Dedifferentiated amniotic fluid mesenchymal stem cell (primary cell): Measurements from ENCODE around the gene KIF1B.
A peak's percentile ranks its signal among the peaks of the same experiment; 100 is the strongest.
"Not testable (repeated sequence)": the region's sequence is repeated elsewhere in the genome, so short reads cannot be mapped to it uniquely, and the experiment has no call there.

Experiments used
- DNase-seq: peaks from one replicate; pipeline ENCODE4 v3.0.0-alpha.2; 2016; ENCODE audit errors: extremely low spot score

The KIF1B gene

DNA sequence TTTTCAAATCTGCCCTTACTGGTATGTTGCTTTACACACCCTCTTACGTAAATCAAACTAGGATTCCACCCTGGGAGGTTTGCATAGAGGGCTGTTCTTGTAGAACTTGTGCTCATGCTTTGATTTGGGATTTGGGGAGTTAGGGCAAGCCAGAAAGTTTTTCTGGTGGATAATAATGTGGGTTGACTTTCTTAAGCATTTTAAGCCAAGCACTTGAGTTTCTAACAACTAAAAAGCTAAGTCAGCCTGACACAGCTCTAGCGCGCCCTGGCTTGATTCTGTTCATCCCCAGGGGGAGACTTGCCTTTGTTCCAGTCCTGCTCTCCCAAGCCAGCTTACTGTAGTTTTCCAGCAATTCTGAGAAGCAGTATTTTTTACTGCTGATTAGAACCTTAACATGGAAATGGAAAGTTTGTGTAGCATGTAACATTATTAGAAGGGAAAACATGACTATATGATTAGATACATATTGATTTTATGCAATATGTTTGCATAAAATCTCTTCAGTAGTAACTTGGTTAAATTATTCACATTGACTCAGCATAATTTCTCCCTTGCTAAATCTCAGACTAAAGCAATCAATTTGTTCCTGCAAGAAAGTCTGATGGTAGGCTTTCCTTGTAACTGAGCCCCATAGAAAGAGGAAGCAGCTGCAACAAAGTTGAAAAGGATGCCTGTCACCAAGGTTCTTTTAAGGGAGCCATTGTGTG lies 177.5 kb downstream of the KIF1B start:
- DNase-seq: peak; percentile 45

DNA sequence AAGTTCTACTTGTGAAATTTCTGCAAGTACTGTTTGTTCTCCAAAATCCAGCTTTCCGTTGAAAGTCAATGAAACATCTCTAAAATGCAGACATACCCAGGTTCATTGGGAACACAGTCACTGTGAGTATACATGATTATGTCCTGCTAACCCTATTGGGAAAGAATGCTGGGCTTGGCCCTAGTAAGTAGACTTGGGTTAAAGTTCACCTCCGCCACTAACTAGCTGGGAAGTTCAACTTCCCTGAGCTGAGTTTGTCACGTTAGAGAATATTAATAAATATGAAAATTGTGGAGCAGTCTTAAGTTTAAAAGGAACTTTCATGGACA lies 178.0 kb downstream of the KIF1B start:
- no peak for DNase-seq

DNA sequence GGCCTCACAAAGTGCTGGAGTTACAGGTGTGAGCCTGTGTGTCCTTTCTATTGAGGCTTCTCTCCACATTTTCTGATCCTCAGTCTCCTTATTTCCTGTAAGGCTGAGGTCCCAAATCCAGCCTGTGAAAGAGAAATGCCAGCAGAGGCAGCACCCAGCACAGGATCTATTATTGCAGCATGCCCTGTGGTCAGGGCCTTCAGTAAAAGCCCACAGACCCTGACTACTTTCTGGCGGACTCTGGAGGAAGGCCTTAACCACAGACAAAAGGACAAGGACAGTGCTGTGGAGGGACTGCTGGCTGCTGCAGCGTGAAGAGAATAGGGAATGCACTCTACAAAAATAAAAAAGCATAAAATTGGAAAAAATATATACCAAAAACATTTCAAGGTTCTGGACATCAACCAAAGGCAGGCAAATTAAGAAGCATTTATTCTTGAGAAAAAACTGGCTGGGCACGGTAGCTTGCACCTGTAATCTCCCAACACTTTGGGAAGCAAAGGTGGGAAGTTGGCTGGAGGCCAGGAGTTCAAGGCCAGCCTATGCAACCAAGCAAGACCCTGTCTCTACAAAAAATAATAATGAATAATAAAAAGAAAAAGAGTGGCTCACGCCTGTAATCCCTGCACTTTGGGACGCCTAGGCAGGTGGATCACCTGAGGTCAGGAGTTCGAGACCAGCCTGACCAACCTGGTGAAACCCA lies 179.1 kb downstream of the KIF1B start:
- no peak for DNase-seq

DNA sequence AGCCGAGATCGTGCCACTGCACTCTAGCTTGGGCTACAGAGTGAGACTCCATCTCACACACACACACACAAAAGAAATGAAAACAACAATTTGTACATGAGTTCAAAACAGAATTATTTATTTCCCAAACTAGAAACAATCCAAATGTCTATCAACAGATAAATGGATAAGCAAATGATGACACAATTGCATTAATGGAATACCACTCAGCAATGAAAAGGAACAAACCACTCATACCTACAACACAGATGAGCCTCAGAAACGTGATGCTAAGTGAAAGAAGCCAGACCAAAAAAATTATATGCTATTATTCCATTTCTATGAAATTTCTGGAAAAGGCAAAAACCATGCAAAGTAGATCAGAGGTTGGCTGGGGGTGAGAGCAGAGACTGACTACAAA lies 186.5 kb downstream of the KIF1B start:
- no peak for DNase-seq

DNA sequence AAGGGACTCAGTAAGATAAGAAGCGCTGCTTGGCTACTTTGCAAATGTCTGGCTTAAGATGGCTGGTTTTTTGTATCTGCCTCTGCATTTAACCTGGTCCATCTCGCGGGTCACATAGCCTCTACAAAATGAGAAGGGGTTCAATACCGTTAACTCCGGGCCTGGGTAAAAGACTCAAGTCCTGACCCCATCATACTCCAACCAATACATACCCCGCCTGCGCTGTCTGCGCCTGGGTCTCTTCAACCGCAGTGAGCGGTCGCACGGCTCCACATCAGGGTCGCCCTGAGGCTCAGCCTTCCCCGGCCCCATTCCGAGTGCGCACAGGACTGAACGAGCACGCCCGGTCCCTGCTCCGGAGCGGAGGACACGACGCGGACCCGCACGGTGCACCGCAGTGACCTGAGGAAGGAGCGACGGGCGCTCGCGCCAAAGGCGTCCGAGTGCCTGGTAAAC lies 187.9 kb downstream of the KIF1B start:
- DNase-seq: no peak

DNA sequence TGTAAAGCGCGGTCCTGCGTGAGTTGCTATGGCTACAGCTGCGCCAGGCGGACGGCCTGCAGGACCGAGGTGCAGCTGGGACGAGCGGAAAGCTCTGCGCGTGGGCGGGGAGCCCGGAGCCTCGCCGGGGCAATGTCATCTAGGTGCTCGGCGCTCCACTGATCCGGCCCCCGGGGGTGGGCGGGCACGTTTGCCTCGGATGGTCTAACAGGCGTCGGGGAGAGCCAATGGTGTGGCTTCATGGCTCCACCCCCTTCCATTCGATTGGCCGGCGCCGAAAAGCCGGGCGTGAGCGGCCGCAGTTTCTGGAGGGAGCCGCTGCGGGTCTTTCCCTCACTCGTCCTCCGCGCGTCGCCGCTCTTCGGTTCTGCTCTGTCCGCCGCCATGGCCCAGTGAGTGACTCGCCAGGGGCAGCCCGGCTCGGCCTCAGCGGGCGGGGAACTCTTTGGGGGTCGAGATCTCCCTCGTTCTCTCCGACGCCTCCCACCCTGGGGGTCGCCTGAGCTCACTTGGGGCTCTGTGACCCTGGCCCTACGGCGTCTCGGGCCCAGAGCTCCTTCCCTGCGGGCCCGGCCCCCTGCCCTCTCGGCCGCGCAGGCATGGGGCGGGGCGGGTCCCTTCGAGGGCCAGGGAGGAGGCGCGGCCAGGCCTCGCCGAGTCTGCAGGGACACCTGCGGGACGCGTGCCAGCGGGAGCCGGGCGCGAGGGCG lies 188.5 kb downstream of the KIF1B start, which contains the start of gene PGD:
Gene PGD, plus strand, starts transcription at position 331 of the 710 bp plus-strand sequence. Its CDS starts 54 bp downstream, at position 385.
- DNase-seq: peak; percentile 97

DNA sequence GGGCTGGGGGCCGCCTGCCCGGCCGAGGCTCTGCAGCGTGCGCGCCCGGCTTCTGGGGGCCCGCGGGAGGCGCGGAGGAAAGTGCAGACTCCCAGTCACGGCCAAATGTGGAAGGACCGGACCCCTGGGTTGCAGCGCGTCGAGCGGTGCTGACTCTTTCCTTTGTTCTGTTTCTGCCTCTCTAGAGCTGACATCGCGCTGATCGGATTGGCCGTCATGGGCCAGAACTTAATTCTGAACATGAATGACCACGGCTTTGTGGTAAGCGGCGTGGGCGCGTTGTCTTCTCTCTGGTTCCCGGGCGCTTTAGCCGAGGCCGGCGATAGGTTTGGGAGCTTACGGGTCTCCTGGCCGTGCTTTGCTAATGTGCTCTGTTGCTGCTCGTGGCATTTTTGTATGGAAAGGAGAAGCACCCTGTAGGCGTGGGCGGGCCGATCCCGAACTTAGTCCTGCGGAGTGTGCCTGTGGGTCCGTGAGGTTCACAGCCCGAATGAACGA lies 189.1 kb downstream of the KIF1B start:
- peak; percentile 49 for DNase-seq

DNA sequence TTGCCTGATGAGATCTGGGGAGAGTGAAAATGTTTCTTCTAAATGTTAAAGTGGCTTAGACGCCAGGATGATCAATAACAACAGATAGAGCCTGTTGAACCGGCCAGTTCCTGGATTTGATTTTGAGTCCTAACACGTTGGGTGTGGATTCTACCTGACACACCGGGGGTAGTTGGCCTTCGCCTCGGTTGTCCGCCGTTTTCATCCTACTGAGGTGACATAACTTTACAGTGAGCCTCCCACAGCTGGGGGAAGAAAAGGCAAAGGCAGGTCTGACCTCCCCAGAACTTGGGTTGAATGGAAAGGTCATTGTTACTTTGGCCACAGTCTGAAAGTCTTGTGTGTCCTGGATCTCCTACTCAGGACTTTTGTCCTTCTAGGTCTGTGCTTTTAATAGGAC lies 189.6 kb downstream of the KIF1B start:
- DNase-seq: no peak

DNA sequence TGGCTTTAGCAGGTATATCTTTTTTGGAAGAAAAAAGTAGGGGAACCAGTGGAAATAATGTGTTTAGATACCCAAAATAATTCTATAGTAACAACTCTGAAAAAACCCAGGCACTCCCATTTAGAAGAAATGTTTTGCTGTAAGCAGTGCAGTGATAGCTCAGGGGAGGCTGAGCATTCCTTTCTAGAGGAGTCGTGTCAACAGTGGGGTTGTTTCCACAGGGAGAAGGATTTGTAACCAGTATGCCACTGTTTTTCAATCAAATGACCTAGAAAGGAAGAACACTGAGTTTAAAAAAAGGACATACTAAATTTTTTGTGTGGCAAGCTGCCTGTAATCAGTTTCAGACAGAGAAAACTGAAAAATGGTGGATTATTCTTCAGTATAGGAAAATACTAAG lies 190.9 kb downstream of the KIF1B start:
- no peak for DNase-seq

DNA sequence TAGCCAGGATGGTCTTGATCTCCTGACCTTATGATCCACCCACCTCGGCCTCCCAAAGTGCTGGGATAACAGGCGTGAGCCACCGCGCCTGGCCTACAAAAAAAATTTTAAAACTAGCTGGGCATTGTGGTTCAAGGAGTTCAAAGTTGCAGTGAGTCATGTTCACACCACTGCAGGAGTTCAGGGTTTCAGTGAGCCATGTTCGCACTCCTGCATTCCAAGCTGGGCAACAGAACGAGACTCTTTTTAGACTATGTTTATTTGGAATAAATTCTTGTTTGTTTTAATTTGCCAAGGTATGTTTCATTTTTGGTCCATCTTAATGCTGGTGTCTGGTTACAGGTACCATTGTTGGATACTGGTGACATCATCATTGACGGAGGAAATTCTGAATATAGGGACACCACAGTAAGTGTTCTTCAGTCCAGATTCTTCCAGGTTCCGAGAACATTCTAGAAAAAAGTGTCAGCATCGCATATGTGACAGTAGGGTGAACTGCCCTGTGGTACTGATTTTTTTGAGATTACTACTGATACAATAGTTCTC lies 192.4 kb downstream of the KIF1B start:
- no peak for DNase-seq

DNA sequence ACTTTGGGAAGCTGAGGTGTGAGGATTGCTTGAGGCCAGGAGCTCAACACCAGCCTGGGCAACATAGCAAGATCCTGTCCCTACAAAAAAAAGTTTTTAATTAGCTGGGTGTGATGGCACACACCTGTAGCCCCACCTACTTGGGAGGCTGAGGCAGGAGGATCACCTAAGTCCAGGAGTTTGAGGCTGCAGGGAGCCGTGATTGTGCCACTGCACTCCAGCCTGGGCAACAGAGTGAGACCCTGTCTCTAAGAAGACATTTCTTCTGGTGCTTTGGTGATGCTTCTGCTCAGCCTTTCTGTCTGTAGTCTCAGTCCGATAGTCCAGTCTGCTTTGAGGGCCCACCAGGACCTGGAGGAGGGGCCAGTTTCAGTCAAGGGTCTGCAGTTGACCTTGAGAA lies 196.8 kb downstream of the KIF1B start:
- DNase-seq: no peak

DNA sequence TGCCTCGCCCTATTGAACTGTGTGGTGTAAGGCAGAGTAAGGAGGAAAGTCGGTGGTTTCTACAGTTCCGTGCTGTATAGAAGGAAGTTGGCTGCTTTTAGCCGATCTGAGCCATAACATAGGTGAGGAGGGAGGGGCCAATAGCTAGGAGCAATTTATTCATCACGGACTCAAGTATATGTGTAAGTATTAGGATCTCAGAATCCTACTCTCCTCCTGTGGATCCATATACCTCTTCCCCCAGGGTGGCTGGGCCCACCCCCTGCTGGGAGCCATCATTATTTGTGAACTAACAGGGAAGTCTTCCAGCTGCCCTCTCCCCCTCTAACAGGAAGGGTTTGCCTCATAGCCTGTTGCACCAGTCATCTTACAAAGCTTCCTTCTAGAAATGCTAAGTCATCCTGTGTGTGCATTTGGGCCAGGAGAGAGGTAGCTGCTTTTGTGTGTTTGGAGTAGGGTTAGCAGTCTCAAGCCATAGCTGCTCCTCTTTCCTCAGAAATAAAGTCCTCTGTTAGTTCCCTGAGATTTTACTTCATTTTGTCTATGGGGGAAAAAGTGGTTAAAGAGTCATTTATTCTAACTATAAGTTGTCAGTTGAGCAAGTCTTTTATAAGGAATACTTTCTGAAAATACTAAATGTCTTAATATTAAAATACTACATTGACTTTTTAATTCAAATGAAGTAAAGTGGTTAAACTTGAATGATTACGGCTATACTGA lies 205.0 kb downstream of the KIF1B start:
- peak; percentile 45 for DNase-seq

DNA sequence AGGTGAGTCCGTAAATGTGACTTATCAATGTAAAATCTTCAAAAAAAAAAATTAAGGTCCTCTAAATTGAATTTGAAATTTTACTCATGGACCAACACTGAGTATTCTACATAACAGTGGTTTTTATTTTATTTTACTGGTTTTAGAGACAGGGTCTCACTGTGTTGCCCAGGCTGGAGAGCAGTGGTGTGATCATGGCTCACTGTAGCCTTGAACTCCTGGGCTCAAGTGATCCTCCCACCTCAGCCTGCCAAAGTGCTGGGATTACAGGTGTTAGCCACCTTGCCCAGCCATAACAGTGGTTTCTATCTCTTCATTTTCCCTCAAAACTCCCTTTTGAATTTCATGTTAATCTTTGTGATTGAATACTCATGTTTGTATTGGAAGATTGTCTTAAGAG lies 205.6 kb downstream of the KIF1B start:
- not testable (repeated sequence) for DNase-seq

DNA sequence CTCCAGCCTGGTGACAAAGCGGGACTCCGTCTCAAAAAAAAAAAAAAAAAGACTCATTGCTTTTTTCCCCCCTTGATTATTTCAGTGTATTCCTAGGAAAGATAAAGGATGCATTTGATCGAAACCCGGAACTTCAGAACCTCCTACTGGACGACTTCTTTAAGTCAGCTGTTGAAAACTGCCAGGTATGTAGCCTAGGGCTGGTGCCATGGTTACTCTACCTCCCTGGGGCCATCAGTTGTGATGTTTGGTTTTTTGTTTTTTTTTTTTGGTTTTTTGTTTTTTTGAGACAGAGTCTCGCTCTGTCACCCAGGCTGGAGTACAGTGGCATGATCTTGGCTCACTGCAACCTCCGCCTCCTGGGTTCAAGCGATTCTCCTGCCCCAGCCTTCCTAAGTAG lies 208.4 kb downstream of the KIF1B start:
- not testable (repeated sequence) for DNase-seq

DNA sequence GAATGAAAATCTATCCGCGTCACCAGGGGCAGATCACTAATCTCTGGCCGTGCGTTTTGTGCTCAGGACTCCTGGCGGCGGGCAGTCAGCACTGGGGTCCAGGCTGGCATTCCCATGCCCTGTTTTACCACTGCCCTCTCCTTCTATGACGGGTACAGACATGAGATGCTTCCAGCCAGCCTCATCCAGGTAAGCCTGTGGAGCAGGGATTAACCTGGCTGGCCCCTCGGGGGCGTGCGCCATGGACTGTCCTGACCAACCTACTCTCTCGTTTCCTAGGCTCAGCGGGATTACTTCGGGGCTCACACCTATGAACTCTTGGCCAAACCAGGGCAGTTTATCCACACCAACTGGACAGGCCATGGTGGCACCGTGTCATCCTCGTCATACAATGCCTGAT lies 209.0 kb downstream of the KIF1B start:
- DNase-seq: no peak

DNA sequence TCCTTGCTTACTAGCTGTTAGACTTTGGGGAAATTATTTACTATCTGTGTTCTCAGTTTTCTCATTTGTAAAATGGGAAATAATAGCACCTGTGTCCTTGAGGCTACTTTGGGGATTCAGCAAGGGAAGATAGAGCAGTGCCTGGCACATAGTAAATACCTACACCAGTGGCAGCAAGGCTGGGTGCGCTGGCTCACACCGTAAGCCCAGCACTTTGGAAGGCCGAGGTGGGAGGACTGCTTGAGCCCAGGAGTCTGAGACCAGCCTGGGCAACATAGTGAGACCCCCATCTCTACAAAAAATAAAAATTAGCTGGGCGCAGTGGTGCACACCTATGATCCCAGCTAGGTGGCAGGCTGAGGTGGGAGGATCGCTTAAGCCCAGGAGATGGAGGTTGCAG lies 211.3 kb downstream of the KIF1B start:
- no peak for DNase-seq

DNA sequence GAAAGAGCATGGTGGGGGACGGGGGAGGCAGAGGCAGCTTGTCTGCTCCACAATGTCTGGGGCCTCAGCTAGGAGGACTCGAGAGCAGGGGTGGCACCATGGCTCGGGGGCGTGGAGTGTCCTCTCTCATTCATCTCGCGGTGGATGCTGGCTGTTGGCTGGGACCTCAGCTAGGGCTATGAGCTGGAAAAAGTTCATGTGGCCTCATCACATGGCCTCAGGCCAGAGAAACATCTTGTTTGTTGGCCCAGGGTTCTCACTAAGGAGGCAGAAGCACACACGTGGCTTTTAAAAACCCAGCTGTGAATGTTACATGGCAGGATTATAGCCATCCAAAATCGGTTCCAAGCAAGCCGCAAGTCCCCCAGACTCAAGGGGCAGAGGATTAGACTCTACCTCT lies 213.7 kb downstream of the KIF1B start:
- no peak for DNase-seq

DNA sequence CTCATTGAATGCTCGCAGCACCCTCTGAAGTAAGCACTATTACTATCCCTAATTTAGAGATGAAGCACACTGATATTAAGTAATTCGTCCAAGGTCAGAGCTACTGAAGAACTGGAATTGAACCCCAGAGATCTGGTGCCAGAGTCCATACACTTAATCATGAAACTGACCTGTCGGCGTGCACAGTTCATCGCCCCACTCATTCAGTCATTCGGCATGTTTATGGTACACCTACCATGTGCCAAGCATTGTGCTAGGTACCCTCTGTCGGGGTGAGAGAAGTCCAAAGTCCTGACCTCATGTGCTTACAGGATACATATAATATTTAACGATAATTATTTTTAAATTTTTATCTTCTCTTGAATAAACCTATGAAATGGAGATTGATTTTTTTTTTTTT lies 214.3 kb downstream of the KIF1B start:
- no peak for DNase-seq

DNA sequence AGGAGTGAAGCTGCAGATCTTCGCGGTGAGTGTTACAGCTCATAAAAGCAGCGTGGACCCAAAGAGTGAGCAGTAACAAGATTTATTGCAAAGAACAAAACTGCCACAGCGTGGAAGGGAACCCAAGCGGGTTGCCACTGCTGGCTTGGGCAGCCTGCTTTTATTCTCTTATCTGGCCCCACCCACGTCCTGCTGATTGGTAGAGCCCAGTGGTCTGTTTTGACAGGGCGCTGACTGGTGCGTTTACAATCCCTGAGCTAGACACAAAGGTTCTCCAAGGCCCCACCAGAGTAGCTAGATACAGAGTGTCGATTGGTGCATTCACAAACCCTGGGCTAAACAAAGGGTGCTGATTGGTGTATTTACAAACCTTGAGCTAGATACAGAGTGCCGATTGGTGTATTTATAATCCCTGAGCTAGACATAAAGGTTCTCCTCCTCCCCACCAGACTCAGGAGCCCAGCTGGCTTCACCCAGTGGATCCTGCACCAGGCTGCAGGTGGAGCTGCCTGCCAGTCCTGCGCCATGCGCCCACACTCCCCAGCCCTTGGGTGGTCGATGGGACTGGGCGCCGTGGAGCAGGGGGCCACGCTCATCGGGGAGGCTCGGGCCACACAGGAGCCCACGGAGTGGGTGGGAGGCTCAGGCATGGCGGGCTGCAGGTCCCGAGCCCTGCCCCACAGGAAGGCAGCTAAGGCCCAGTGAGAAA lies 215.6 kb downstream of the KIF1B start:
- not testable (repeated sequence) for DNase-seq

DNA sequence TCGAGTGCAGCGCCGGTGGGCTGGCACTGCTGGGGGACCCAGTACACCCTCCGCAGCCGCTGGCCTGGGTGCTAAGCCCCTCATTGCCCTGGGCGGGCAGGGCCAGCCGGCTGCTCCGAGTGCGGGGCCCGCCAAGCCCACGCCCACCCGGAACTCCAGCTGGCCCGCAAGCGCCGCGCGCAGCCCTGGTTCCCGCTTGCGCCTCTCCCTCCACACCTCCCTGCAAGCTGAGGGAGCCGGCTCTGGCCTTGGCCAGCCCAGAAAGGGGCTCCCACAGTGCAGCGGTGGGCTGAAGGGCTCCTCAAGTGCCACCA lies 216.1 kb downstream of the KIF1B start:
- not testable (repeated sequence) for DNase-seq

DNA sequence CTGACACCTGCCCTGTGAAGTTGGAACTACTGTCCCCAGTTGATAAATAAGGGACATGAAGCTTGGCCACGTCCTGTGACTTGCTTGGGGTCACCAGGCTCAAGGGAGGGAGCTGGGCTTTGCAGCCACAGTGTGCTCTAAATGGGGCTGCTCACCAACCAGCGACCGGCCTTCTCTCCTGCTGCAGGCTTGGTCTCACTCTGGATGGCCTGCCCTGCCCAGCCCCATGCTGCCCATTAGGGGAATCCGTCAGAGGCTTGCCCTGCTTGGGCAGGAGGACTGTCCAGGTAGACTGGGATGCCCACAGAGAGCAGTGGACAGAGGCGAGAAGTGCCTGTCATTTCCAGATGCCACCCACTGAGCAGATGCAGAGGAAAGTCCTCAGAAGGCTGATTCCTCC lies 218.6 kb downstream of the KIF1B start:
- DNase-seq: no peak
